ENCODE data around the gene CCDC183.
"Not testable (repeated sequence)": the region's sequence is repeated elsewhere in the genome, so short reads cannot be mapped to it uniquely, and the experiment has no call there.

Gene CCDC183

GRCh38 chr9:136799079-136799853, 3.1 kb downstream of the CCDC183 start:
- Histone ChIP-seq H3K4me3 (replicated peaks; ENCODE audit: low read depth, low read length) (no peak overlapping the region; the same call in 1 of the 2 replicates), H3K36me3 (ENCODE audit: control insufficient read depth, insufficient read depth, low read length) (no peaks in the 10 kb centered on the region; the same call in none of the 2 replicates), H3K27me3 (replicated peaks; ENCODE audit: control insufficient read depth, insufficient read depth, low read length) (peaks cover 2% of the 10 kb centered on the region)
- no peak for TF ChIP-seq CTCF (IDR thresholded peaks at IDR 0.05; ENCODE audit: insufficient read depth, low read length, poor library complexity, severe bottlenecking)
- no peak for DNase-seq (ENCODE audit: extremely low read depth, insufficient read length)

GRCh38 chr9:136799854-136800657, 3.9 kb downstream of the CCDC183 start:
- Histone ChIP-seq H3K4me3 (replicated peaks; ENCODE audit: low read depth, low read length) (peak overlapping the region; percentile 46), H3K36me3 (ENCODE audit: control insufficient read depth, insufficient read depth, low read length) (no peaks in the 10 kb centered on the region; the same call in none of the 2 replicates), H3K27me3 (replicated peaks; ENCODE audit: control insufficient read depth, insufficient read depth, low read length) (peaks cover 2% of the 10 kb centered on the region)
- peak; percentile 85 for DNase-seq (ENCODE audit: extremely low read depth, insufficient read length)
- no peak for TF ChIP-seq CTCF (IDR thresholded peaks at IDR 0.05; ENCODE audit: insufficient read depth, low read length, poor library complexity, severe bottlenecking)

- Histone ChIP-seq H3K4me3 (replicated peaks; ENCODE audit: low read depth, low read length) (no peak overlapping the region), H3K36me3 (ENCODE audit: control insufficient read depth, insufficient read depth, low read length) (no peaks in the 10 kb centered on the region; the same call in none of the 2 replicates), H3K27me3 (replicated peaks; ENCODE audit: control insufficient read depth, insufficient read depth, low read length) (peaks cover 2% of the 10 kb centered on the region)
- no peak for TF ChIP-seq CTCF (IDR thresholded peaks at IDR 0.05; ENCODE audit: insufficient read depth, low read length, poor library complexity, severe bottlenecking)
- no peak for DNase-seq (ENCODE audit: extremely low read depth, insufficient read length)
Observed at GRCh38 chr9:136802321-136802720, 6.2 kb downstream of the CCDC183 start.

- not testable (repeated sequence) for DNase-seq (ENCODE audit: extremely low read depth, insufficient read length); H3K4me3 ChIP-seq (replicated peaks; ENCODE audit: low read depth, low read length); H3K27me3 ChIP-seq (replicated peaks; ENCODE audit: control insufficient read depth, insufficient read depth, low read length); H3K36me3 ChIP-seq (ENCODE audit: control insufficient read depth, insufficient read depth, low read length)
Observed at GRCh38 chr9:136803009-136803550, 6.9 kb downstream of the CCDC183 start.

GRCh38 chr9:136803551-136804508, 7.7 kb downstream of the CCDC183 start:
- no peaks in the 10 kb centered on the region; the same call in none of the 2 replicates for H3K36me3 ChIP-seq (ENCODE audit: control insufficient read depth, insufficient read depth, low read length)
- DNase-seq (ENCODE audit: extremely low read depth, insufficient read length): no peak

More at GRCh38 chr9:136803551-136804508, 7.7 kb downstream of the CCDC183 start:
- no peak overlapping the region for H3K4me3 ChIP-seq (replicated peaks; ENCODE audit: low read depth, low read length)
- no peaks in the 10 kb centered on the region; the same call in 1 of the 2 replicates for H3K27me3 ChIP-seq (replicated peaks; ENCODE audit: control insufficient read depth, insufficient read depth, low read length)
- TF ChIP-seq CTCF (IDR thresholded peaks at IDR 0.05; ENCODE audit: insufficient read depth, low read length, poor library complexity, severe bottlenecking): no peak

Data from GM06990 (cell line).